GM12878 (cell line): ENCODE measurements around the gene DRD1.

ENCODE experiments used
- ATF3 ChIP-seq: IDR thresholded peaks from 2 replicates; pipeline ENCODE4 v1.6.1; 2011; ENCODE audit warnings: low read depth, mild to moderate bottlenecking, low read length, moderate library complexity, borderline replicate concordance; ENCODE audit errors: extremely low read depth
- BRCA1 ChIP-seq: IDR thresholded peaks from 2 replicates; pipeline ENCODE4 v1.6.1; 2011; ENCODE audit warnings: low read depth, low read length, improper control_type of control experiment
- CTCF ChIP-seq, 3 experiments: IDR thresholded peaks in 2 of 3; conservative IDR thresholded peaks in 1 of 3; 2 replicates each; pipeline ENCODE4 v1.5.1; 2011; ENCODE audit warnings: low read depth in 3 of 3, low read length in 3 of 3, mild to moderate bottlenecking in 3 of 3, control low read depth in 2 of 3, moderate library complexity in 2 of 3, inconsistent platforms in 1 of 3, mixed read lengths in 1 of 3; ENCODE audit not compliant: control insufficient read depth in 2 of 3, insufficient read depth in 1 of 3; ENCODE audit errors: extremely low read depth in 1 of 3
- EED ChIP-seq: sonication (generic); IDR thresholded peaks from 2 replicates; pipeline ENCODE4 v1.6.1; 2016; ENCODE audit warnings: antibody characterized with exemption, low read depth
- EZH2 ChIP-seq: IDR thresholded peaks from 2 replicates; pipeline ENCODE4 v1.6.1; 2012; ENCODE audit warnings: low read depth, mild to moderate bottlenecking, control low read depth, inconsistent platforms, low read length, borderline replicate concordance; ENCODE audit not compliant: control insufficient read depth
- KAT2A ChIP-seq: conservative IDR thresholded peaks from 2 replicates; pipeline ENCODE4 v1.6.1; 2011; ENCODE audit warnings: low read depth, low read length; ENCODE audit not compliant: control insufficient read depth
- MXI1 ChIP-seq: fragments of 150-350 bp; IDR thresholded peaks from 2 replicates; pipeline ENCODE4 v1.6.1; 2011; ENCODE audit warnings: low read depth, mild to moderate bottlenecking, inconsistent platforms, low read length, improper control_type of control experiment
- POLR2A ChIP-seq: IDR thresholded peaks from 2 replicates; pipeline ENCODE4 v1.6.1; 2011; ENCODE audit warnings: low read depth, mild to moderate bottlenecking, low read length
- POLR2AphosphoS2 ChIP-seq: IDR thresholded peaks from 2 replicates; pipeline ENCODE4 v1.6.1; 2011; ENCODE audit warnings: low read depth, mild to moderate bottlenecking, low read length, improper control_type of control experiment, moderate library complexity
- POLR2AphosphoS5 ChIP-seq: IDR thresholded peaks from 2 replicates; pipeline ENCODE4 v1.6.1; 2011; ENCODE audit warnings: mild to moderate bottlenecking, low read length, inconsistent platforms
- RCOR1 ChIP-seq: conservative IDR thresholded peaks from 2 replicates; pipeline ENCODE4 v1.6.1; 2012; ENCODE audit warnings: low read depth, low read length, improper control_type of control experiment
- RFX5 ChIP-seq: IDR thresholded peaks from 2 replicates; pipeline ENCODE4 v1.6.1; 2011; ENCODE audit warnings: low read depth, low read length, improper control_type of control experiment
- SPI1 ChIP-seq: IDR thresholded peaks from 2 replicates; pipeline ENCODE4 v1.6.1; 2011; ENCODE audit warnings: low read depth, mild to moderate bottlenecking, low read length, moderate library complexity, borderline replicate concordance; ENCODE audit not compliant: insufficient read depth

GRCh38 chr5:175478008-175478383 is 34.0 kb upstream of the DRD1 start:
- no peak for TF ChIP-seq KAT2A
- no peak for TF ChIP-seq SPI1
- no peak for TF ChIP-seq MXI1
- TF ChIP-seq CTCF (IDR thresholded peaks at IDR 0.05 in 2 of 3, conservative IDR thresholded peaks at IDR 0.05 in 1 of 3; ENCODE audit: control insufficient read depth in 2 of 3, extremely low read depth in 1 of 3, insufficient read depth in 1 of 3, low read depth in 3 of 3, low read length in 3 of 3), result no peak
- TF ChIP-seq RFX5, result no peak
- no peak for TF ChIP-seq RCOR1
- TF ChIP-seq EZH2, result no peak
- TF ChIP-seq POLR2A, result no peak
- no peak for TF ChIP-seq POLR2AphosphoS2
- no peak for TF ChIP-seq ATF3
- TF ChIP-seq BRCA1, result no peak
- no peak for TF ChIP-seq POLR2AphosphoS5
- no peak for TF ChIP-seq EED
